Thyroid gland (tissue), 4 donors: ENCODE measurements around the gene TPMT. TPM values are rescaled to one million over a fixed set of nuclear protein-coding genes. Genes with fewer than 3 reads are reported as not detected.
A peak's percentile ranks its signal among the peaks of the same experiment; 100 is the strongest.

Source experiments
- DNase-seq, 2 donors: peaks; one replicate each; pipeline ENCODE4 v3.0.0-alpha.2; 2019
- H3K27ac ChIP-seq, 3 donors: fragments of 200-600 bp; sonication (generic); 1 replicate in 2 of 3; 2 replicates in 1 of 3; pipeline ENCODE4 v1.5.1; 2016 to 2019; ENCODE audit warnings: mild to moderate bottlenecking in 1 of 3, moderate library complexity in 1 of 3
- H3K27me3 ChIP-seq: fragments of 200-600 bp; sonication (generic); one replicate; pipeline ENCODE4 v1.5.1; 2019
- H3K36me3 ChIP-seq, 2 donors: fragments of 200-600 bp; sonication (generic); one replicate each; pipeline ENCODE4 v1.5.1; 2016 to 2019
- H3K4me1 ChIP-seq, 2 donors: fragments of 200-600 bp; sonication (generic); one replicate each; pipeline ENCODE4 v1.5.1; 2017 to 2019
- H3K4me3 ChIP-seq, 3 donors: fragments of 200-600 bp; sonication (generic); replicated peaks in 1 of 3; 1 replicate in 2 of 3; 2 replicates in 1 of 3; pipeline ENCODE4 v1.5.1; 2016; ENCODE audit warnings: mild to moderate bottlenecking in 1 of 3
- H3K9me3 ChIP-seq: fragments of 200-600 bp; sonication (generic); one replicate; pipeline ENCODE4 v1.5.1; 2017
- CTCF ChIP-seq, 6 experiments: fragments of 200-600 bp in 3 of 6; fragments of 450-650 bp in 3 of 6; sonication (generic) in 3 of 6; IDR thresholded peaks; one replicate each; pipeline ENCODE4 v1.5.1; 2016 to 2019; ENCODE audit warnings: antibody characterized with exemption in 6 of 6, mild to moderate bottlenecking in 2 of 6, inconsistent platforms in 1 of 6, moderate library complexity in 1 of 6
- POLR2A ChIP-seq, 2 donors: fragments of 450-650 bp; IDR thresholded peaks; one replicate each; pipeline ENCODE4 v1.6.1; 2017; ENCODE audit warnings: antibody characterized with exemption in 2 of 2, mild to moderate bottlenecking in 2 of 2, moderate library complexity in 1 of 2
- WGBS, 2 donors: methylation state at CpG; one replicate each; pipeline ENCODE4 v1.1.5; 2017; 5-methylcytosine and 5-hydroxymethylcytosine counted together
- intact Hi-C: fragments of 100-400 bp; cut with DNase I; formaldehyde crosslinking; loops from one replicate; pipeline ENCODE4 v1.15.1; 2023
- total RNA-seq, 4 donors: library from RNA; depleted of rRNA; stranded (reverse); fragments of >200 nt; gene quantifications; one replicate each; pipeline ENCODE4 v1.2.3, GENCODE V29; 2016

The TPMT gene
- total RNA-seq, 4 donors from 2014 or later: 76.7 to 142 (median 113) TPM

- no peak overlapping the region for H3K4me3 ChIP-seq
- 90% methylated on average over 6 of the region's 6 CpGs for WGBS, 2 donors
- peaks cover 0 to 17% of the 10 kb centered on the region in 2 donors for H3K4me1 ChIP-seq
- TF ChIP-seq POLR2A (IDR thresholded peaks at IDR 0.05): no peak
- TF ChIP-seq CTCF (IDR thresholded peaks at IDR 0.05): no peak
- no peaks in the 10 kb centered on the region for H3K9me3 ChIP-seq
- no peak overlapping the region for H3K27ac ChIP-seq
- DNase-seq: no peak
- no peaks in the 10 kb centered on the region for H3K36me3 ChIP-seq
- intact Hi-C loops: no loop called here
- H3K27me3 ChIP-seq: no peaks in the 10 kb centered on the region
Observed at GRCh38 chr6:18102783-18103509, 51.9 kb downstream of the TPMT start.

GRCh38 chr6:18101873-18102272 is 53.0 kb downstream of the TPMT start:
- intact Hi-C loops: no loop called here
- Histone ChIP-seq H3K9me3 (no peaks in the 10 kb centered on the region), H3K27ac (no peak overlapping the region), H3K4me3 (no peak overlapping the region), H3K36me3 (no peaks in the 10 kb centered on the region), H3K4me1 (peaks cover 0 to 17% of the 10 kb centered on the region in 2 donors), H3K27me3 (no peaks in the 10 kb centered on the region)
- WGBS, 2 donors: 91 to 96% methylated on average over 2 of the region's 2 CpGs
- TF ChIP-seq POLR2A (IDR thresholded peaks at IDR 0.05) (no peak), CTCF (IDR thresholded peaks at IDR 0.05) (no peak)
- peak in 1 of 2 donors; percentile 11 for DNase-seq

- Histone ChIP-seq H3K9me3 (no peaks in the 10 kb centered on the region), H3K4me1 (peaks cover 0 to 17% of the 10 kb centered on the region in 2 donors), H3K36me3 (no peaks in the 10 kb centered on the region), H3K27ac (no peak overlapping the region), H3K27me3 (no peaks in the 10 kb centered on the region), H3K4me3 (no peak overlapping the region)
- no peak for DNase-seq
- no peak for TF ChIP-seq CTCF (IDR thresholded peaks at IDR 0.05)
- no peak for TF ChIP-seq POLR2A (IDR thresholded peaks at IDR 0.05)
- WGBS, 2 donors: 100% methylated on average over 1 of the region's 1 CpG
- intact Hi-C loops: no loop called here
Observed at GRCh38 chr6:18101271-18101670, 53.6 kb downstream of the TPMT start.

- intact Hi-C loops: no loop called here
- peaks cover 0 to 17% of the 10 kb centered on the region in 2 donors for H3K4me1 ChIP-seq
- H3K27me3 ChIP-seq: no peaks in the 10 kb centered on the region
- 41 to 43% methylated on average over 3 of the region's 3 CpGs for WGBS, 2 donors
- H3K36me3 ChIP-seq: no peaks in the 10 kb centered on the region
- H3K9me3 ChIP-seq: no peaks in the 10 kb centered on the region
- DNase-seq: no peak
- TF ChIP-seq POLR2A (IDR thresholded peaks at IDR 0.05): no peak
- TF ChIP-seq CTCF (IDR thresholded peaks at IDR 0.05): no peak
- H3K4me3 ChIP-seq: no peak overlapping the region
- no peak overlapping the region for H3K27ac ChIP-seq
Observed at GRCh38 chr6:18100296-18100695, 54.6 kb downstream of the TPMT start.

- 90 to 94% methylated on average over 2 of the region's 2 CpGs for WGBS, 2 donors
- H3K36me3 ChIP-seq: no peaks in the 10 kb centered on the region
- H3K9me3 ChIP-seq: no peaks in the 10 kb centered on the region
- peaks cover 0 to 17% of the 10 kb centered on the region in 2 donors for H3K4me1 ChIP-seq
- DNase-seq: no peak
- H3K27ac ChIP-seq: no peak overlapping the region
- TF ChIP-seq CTCF (IDR thresholded peaks at IDR 0.05): no peak
- TF ChIP-seq POLR2A (IDR thresholded peaks at IDR 0.05): no peak
- H3K27me3 ChIP-seq: no peaks in the 10 kb centered on the region
- H3K4me3 ChIP-seq: no peak overlapping the region
- intact Hi-C loops: no loop called here
Observed at GRCh38 chr6:18099511-18099910, 55.4 kb downstream of the TPMT start.
